Stimulated activated CD8-positive, alpha-beta memory T cell treated with anti-CD3 and anti-CD28 coated beads, Interleukin-4, amount 100 ng/mL, for 48 hours (primary cell): Measurements from ENCODE around the gene CD5L.

ENCODE experiments used
- DNase-seq: peaks from one replicate; pipeline ENCODE4 v3.0.0-alpha.2; 2020

Gene CD5L

DNA sequence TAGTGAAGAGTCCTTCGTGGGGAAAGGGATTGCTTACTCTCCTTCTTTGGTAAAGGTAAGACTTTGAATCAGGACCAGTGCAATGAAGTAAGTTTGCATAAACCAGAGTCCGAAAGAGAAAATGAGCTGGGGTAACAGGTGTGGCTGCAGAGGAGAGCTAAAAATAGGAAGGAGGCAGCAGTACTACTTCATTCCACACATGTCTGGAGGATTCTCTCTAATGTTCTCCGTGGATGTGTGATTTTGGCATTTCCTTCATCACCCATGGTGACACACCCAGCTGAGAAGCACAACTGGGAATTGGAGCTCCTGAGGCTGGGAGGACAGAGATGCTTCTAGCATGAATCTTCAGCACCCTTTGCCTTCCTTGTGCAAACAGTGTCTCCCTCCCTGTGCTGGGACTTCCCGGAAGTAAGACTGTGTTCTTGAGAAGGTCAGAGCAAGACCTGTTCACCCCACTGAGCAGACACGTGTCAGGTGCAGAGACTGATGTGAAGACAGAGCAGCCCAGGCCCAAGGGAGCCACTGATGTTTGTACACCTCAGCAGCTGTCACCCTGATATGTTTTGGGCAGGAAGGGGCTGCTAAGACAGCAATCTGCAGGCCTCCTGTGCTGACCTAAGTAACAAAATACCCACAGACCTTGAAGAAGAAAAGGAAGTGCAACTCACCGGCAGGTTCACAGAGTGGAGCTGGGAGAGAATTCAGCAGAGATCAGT is 35.0 kb downstream of the CD5L start:
- DNase-seq = no peak

DNA sequence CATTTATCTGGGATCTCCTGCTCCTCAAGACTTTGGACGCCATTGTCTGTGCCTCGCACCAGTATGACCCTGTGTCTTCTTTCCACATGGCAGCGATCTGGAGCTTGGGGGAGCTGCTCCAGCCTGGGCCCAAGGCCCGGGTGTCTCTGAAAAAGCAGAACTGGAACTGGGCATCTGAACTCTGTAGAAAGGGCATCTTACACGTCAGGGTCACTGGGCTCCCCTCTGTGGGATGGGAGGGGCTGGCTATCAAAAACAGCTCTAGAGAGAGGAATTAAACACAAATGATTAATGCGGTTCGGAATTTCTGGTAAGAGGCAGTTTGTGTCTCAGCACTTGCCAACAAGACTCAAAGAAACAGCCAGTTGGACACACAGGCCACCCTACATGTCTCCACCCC is 37.8 kb downstream of the CD5L start:
- no peak for DNase-seq

DNA sequence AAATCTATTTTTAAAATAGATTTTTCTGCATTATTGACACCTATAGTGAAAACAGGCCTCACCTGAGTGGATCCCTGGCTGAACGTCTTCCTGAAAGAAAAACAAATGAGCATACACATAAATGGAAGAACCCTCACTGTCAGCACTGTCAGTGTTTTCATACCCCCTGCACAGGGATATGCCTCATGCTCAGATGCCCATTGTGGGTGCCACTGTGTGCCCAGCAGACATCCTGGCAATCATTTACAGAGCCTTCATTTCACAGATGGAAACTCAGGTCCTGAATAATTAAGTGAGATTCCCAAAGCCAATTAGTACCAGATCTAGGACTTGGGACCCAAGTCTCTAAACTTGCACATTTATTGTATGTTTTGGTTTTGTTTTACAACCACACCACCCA is 41.6 kb downstream of the CD5L start:
- no peak for DNase-seq

GRCh38 chr1:157798211-157798610 is 43.4 kb downstream of the CD5L start:
- no peak for DNase-seq

DNA sequence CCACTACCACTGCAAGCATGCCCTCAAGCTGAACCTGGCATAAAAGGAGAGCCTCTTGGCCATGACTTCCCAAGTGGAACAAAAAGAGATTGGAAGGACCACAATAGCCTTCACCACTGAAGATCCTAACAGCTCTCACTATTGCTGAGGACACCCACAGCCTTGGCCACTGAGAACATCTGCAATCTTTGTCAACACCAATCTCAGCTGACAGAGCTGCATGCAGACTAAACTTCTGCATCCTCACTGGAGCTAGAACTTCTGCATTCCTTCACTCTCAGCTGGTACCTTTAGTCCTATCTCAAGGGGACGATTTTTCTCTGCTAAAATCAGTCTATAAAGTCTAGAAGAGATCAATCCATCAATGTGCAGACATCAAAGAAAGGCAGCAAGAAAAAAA is 56.4 kb downstream of the CD5L start:
- no peak for DNase-seq

- no peak for DNase-seq
Measured at GRCh38 chr1:157784801-157785200, 56.8 kb downstream of the CD5L start.

GRCh38 chr1:157782931-157783330 is 58.7 kb downstream of the CD5L start:
- DNase-seq = no peak

- no peak for DNase-seq
Measured at GRCh38 chr1:157781048-157781447, 60.6 kb downstream of the CD5L start.
